Osteocyte (in vitro differentiated cells): ENCODE results near the gene SYT9. TPM values are rescaled to one million over a fixed set of nuclear protein-coding genes. Genes with fewer than 3 reads are reported as not detected.

Experiments used
- DNase-seq: peaks from one replicate; pipeline ENCODE4 v3.0.0; 2021; ENCODE audit warnings: mixed read lengths; ENCODE audit not compliant: unreplicated experiment; ENCODE audit errors: extremely low spot score
- H3K27ac Mint-ChIP-seq: one replicate; pipeline ENCODE4 v1.8.0; 2021; ENCODE audit warnings: mild to moderate bottlenecking, mixed read lengths; ENCODE audit not compliant: unreplicated experiment
- H3K27me3 Mint-ChIP-seq: one replicate; pipeline ENCODE4 v1.8.0; 2021; ENCODE audit warnings: mixed read lengths; ENCODE audit not compliant: unreplicated experiment
- H3K36me3 Mint-ChIP-seq: one replicate; pipeline ENCODE4 v1.8.0; 2021; ENCODE audit warnings: mixed read lengths; ENCODE audit not compliant: unreplicated experiment
- H3K4me1 Mint-ChIP-seq: one replicate; pipeline ENCODE4 v1.8.0; 2021; ENCODE audit warnings: mixed read lengths; ENCODE audit not compliant: unreplicated experiment
- H3K4me3 Mint-ChIP-seq: one replicate; pipeline ENCODE4 v1.8.0; 2021; ENCODE audit warnings: mild to moderate bottlenecking, moderate library complexity, mixed read lengths; ENCODE audit not compliant: unreplicated experiment
- H3K9me3 Mint-ChIP-seq: one replicate; pipeline ENCODE4 v1.8.0; 2021; ENCODE audit warnings: mixed read lengths; ENCODE audit not compliant: unreplicated experiment
- total RNA-seq: library from RNA; stranded (reverse); gene quantifications from 2 replicates; pipeline ENCODE4 v1.2.1, GENCODE V29; 2021
- TF ChIP-seq, protein P1 (sequence below): fragments of 200-600 bp; sonication (generic); IDR thresholded peaks from 2 replicates; pipeline ENCODE4 v1.5.0; 2021; ENCODE audit warnings: antibody characterized with exemption, mild to moderate bottlenecking, moderate library complexity

The SYT9 gene
- total RNA-seq, 1 donor from 2014 or later = 0.40 TPM

DNA sequence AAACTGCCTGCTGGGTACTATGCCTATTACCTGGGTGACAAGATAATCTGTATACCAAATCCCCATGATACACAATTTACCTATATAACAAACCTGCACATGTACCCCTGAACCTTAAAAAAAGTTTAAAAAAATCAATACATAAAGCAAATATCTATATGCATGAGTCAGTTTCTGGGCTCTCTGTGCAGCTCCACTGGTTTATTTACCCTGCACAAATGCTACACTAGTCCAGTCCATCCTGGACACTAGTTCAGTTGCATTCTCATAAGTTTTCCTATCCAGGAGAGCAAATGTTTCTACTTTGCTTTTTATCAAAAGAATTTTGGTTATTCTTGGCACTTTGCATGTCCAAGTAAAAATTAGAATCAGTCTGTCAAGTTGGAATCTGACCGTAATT is 133.8 kb downstream of the SYT9 start:
- no peak overlapping the region for H3K27ac Mint-ChIP-seq
- no peak overlapping the region for H3K4me3 Mint-ChIP-seq
- TF ChIP-seq, protein P1, sequence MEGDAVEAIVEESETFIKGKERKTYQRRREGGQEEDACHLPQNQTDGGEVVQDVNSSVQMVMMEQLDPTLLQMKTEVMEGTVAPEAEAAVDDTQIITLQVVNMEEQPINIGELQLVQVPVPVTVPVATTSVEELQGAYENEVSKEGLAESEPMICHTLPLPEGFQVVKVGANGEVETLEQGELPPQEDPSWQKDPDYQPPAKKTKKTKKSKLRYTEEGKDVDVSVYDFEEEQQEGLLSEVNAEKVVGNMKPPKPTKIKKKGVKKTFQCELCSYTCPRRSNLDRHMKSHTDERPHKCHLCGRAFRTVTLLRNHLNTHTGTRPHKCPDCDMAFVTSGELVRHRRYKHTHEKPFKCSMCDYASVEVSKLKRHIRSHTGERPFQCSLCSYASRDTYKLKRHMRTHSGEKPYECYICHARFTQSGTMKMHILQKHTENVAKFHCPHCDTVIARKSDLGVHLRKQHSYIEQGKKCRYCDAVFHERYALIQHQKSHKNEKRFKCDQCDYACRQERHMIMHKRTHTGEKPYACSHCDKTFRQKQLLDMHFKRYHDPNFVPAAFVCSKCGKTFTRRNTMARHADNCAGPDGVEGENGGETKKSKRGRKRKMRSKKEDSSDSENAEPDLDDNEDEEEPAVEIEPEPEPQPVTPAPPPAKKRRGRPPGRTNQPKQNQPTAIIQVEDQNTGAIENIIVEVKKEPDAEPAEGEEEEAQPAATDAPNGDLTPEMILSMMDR = no peak
- H3K27me3 Mint-ChIP-seq = peaks cover 2% of the 10 kb centered on the region
- H3K36me3 Mint-ChIP-seq = no peaks in the 10 kb centered on the region
- H3K4me1 Mint-ChIP-seq = no peaks in the 10 kb centered on the region
- DNase-seq = no peak
- H3K9me3 Mint-ChIP-seq = no peaks in the 10 kb centered on the region

DNA sequence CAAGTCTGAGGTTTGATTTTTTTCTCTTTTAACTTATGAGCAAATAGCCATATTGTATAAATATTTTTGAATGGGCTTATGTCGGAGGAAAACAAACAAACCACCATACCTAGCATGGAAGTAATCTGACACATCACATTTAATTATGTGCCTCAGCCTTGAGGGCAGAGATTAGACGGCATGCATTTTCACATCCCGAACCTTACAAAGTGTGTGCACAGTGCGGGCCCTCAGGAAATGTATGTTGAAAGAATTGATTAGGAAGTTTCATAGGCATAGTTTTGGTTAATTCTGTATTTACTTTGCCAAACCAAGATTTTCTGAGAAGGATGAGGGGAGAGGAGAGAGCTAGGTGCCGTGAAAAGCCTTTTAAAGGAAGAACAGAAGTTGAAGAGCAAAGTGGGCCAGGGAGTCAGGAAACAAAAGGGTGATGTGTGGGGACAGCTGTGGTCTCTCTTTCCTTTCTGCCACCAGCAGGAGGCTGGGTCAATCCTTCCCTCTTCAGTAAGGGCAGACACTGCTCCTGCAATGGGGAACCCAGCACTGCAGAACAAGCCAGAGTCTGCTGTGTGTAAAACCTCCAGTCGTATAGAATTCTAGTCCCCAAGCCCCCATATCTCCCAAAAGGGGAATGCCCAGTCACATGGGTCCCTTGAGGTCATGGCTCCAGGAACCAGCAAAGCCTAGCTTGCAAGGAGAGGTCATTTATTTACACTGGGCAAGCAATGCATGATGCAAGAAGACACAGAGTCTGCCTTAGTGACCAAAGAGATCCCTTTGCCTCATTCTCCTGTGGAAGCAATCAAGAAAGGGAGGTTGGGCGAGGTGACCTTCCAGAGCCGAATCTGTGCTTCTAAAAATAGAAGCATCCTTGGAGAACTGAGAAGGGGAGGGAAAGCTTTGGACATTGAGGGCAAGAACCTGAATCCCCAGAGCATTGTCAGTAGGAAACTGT is 162.5 kb downstream of the SYT9 start:
- H3K27ac Mint-ChIP-seq = no peak overlapping the region
- peaks cover 6% of the 10 kb centered on the region for H3K27me3 Mint-ChIP-seq
- H3K4me3 Mint-ChIP-seq = no peak overlapping the region
- H3K36me3 Mint-ChIP-seq = no peaks in the 10 kb centered on the region
- H3K9me3 Mint-ChIP-seq = peaks cover 10% of the 10 kb centered on the region
- no peak for DNase-seq
- TF ChIP-seq, protein P1 = no peak
- peaks cover 6% of the 10 kb centered on the region for H3K4me1 Mint-ChIP-seq

DNA sequence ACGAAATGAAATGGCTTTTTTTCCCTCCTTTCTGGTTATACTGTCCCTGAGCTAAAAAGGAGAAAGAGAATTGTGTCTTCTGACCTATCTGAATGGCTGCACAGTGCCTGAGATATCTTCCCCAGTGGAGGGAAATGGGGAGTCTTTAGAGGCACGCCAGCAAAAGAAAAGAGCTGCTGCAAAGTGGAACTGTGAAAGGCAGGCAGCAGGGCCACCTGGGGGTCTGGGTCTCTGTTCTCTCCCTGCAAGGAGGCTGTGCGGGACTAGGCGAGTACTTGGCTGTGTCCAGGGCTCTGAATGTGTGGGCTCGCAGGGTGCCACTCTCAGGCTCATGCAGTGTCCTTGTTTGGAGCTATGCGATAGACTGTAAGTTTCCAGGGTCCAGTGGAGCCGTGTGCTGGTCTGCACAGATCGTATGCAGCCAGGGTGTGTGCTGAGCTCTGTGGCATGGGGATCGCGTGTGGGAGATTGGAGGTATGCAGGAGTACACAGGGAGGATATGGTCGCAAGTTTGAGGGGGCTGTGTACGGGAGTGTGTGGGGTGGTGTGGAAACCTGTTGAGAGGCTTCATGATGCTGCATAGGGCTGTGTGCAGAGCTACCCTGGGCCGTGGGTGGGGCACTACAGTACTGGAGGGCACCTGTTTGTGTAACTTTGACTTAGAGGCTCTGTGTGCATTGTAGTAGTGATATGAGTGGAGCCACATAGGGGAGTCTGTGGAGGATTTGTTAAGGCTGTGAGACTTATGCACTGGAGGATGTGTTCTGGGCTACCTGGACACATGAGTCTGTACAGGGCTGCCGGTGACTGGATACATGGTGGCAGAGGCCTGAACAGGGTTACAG is 163.5 kb downstream of the SYT9 start:
- H3K4me3 Mint-ChIP-seq = no peak overlapping the region
- H3K36me3 Mint-ChIP-seq = no peaks in the 10 kb centered on the region
- H3K27ac Mint-ChIP-seq = no peak overlapping the region
- TF ChIP-seq, protein P1 = no peak
- H3K27me3 Mint-ChIP-seq = peaks cover 6% of the 10 kb centered on the region
- peaks cover 7% of the 10 kb centered on the region for H3K4me1 Mint-ChIP-seq
- peaks cover 6% of the 10 kb centered on the region for H3K9me3 Mint-ChIP-seq
- DNase-seq = no peak

DNA sequence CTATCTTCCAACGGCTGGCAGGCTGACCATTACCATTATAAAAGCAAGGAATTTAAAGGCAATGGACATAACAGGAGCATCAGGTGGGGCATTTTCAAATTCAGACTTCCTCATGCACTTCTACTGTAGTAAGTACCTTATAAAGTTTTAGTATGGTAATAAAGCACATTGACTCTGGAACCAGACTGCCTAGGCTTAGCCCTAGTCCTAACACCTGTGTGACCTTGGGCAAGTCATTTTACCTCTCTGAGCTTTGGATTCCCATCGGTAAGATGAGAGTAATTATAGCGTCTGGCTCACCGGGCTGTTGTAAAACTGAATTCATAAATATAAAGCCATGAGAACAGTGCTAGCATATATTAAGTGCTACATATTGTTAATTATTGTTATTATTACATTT is 164.4 kb downstream of the SYT9 start:
- TF ChIP-seq, protein P1 = no peak
- Mint-ChIP-seq H3K27me3 (peaks cover 6% of the 10 kb centered on the region), H3K4me3 (no peak overlapping the region), H3K36me3 (no peaks in the 10 kb centered on the region), H3K27ac (no peak overlapping the region), H3K9me3 (peaks cover 5% of the 10 kb centered on the region), H3K4me1 (peaks cover 11% of the 10 kb centered on the region)
- DNase-seq = no peak

DNA sequence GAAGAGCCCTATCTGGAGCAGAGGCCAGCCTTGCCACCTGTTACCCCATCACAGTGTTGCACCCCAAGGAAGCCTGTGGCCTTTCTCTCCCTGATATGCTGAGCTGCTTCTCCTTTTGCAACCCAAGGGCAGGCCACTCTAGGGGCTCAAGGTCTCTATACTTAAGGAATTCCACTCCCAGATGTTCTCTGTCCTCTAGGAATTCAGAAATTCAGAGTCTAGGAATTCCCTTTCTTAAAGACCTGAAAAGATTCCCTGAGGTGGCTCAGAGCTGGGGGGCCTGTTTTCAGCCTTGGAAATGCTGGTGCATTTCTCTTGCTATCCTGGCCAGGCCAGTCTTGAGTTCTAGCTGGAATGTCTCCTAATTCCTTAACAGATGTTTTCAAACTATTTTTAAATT is 165.6 kb downstream of the SYT9 start:
- no peaks in the 10 kb centered on the region for H3K36me3 Mint-ChIP-seq
- peaks cover 14% of the 10 kb centered on the region for H3K4me1 Mint-ChIP-seq
- TF ChIP-seq, protein P1 = no peak
- no peak for DNase-seq
- H3K27me3 Mint-ChIP-seq = peaks cover 6% of the 10 kb centered on the region
- no peaks in the 10 kb centered on the region for H3K9me3 Mint-ChIP-seq
- no peak overlapping the region for H3K27ac Mint-ChIP-seq
- no peak overlapping the region for H3K4me3 Mint-ChIP-seq
